ENCODE results near the gene PORCN.
A peak's percentile ranks its signal among the peaks of the same experiment; 100 is the strongest.
"Not testable (repeated sequence)": the region's sequence is repeated elsewhere in the genome, so short reads cannot be mapped to it uniquely, and the experiment has no call there.

Gene PORCN

GRCh38 chrX:48514868-48515460, 6.2 kb downstream of the PORCN start:
- H3K4me3 ChIP-seq (ENCODE audit: low read depth, low read length), result no peak overlapping the region
- no peak for DNase-seq (ENCODE audit: low read depth)
- TF ChIP-seq CTCF (IDR thresholded peaks at IDR 0.05; ENCODE audit: insufficient read depth, low read depth, low read length, missing control alignments), result no peak

- no peak for TF ChIP-seq CTCF (IDR thresholded peaks at IDR 0.05; ENCODE audit: insufficient read depth, low read depth, low read length, missing control alignments)
- DNase-seq (ENCODE audit: low read depth), result no peak
- no peak overlapping the region for H3K4me3 ChIP-seq (ENCODE audit: low read depth, low read length)
Measured at GRCh38 chrX:48515842-48516241, 7.0 kb downstream of the PORCN start.

- no peak for DNase-seq (ENCODE audit: low read depth)
- no peak for TF ChIP-seq CTCF (IDR thresholded peaks at IDR 0.05; ENCODE audit: insufficient read depth, low read depth, low read length, missing control alignments)
- no peak overlapping the region for H3K4me3 ChIP-seq (ENCODE audit: low read depth, low read length)
Measured at GRCh38 chrX:48516285-48516684, 7.5 kb downstream of the PORCN start.

GRCh38 chrX:48516987-48517386, 8.2 kb downstream of the PORCN start:
- no peak for TF ChIP-seq CTCF (IDR thresholded peaks at IDR 0.05; ENCODE audit: insufficient read depth, low read depth, low read length, missing control alignments)
- no peak overlapping the region for H3K4me3 ChIP-seq (ENCODE audit: low read depth, low read length)
- DNase-seq (ENCODE audit: low read depth), result no peak

GRCh38 chrX:48519481-48519880, 10.7 kb downstream of the PORCN start:
- H3K4me3 ChIP-seq (ENCODE audit: low read depth, low read length); DNase-seq (ENCODE audit: low read depth): not testable (repeated sequence)

- no peak overlapping the region for H3K4me3 ChIP-seq (ENCODE audit: low read depth, low read length)
- no peak for TF ChIP-seq CTCF (IDR thresholded peaks at IDR 0.05; ENCODE audit: insufficient read depth, low read depth, low read length, missing control alignments)
- DNase-seq (ENCODE audit: low read depth), result no peak
Measured at GRCh38 chrX:48520455-48520854, 11.7 kb downstream of the PORCN start.

GRCh38 chrX:48520976-48521352, 12.2 kb downstream of the PORCN start:
- peak; percentile 43 for DNase-seq (ENCODE audit: low read depth)
- H3K4me3 ChIP-seq (ENCODE audit: low read depth, low read length), result peak overlapping the region; percentile 82
- TF ChIP-seq CTCF (IDR thresholded peaks at IDR 0.05; ENCODE audit: insufficient read depth, low read depth, low read length, missing control alignments), result no peak
